T-helper 2 cell treated with Interferon-gamma antibody and Interleukin-4, amounts not matched to agents 5 μg/mL and 100 μg/mL, for 36 hours (primary cell): ENCODE results near the gene FAM117A.

Experiments
- DNase-seq: peaks from one replicate; pipeline ENCODE4 v3.0.0; 2021; ENCODE audit warnings: low spot score
- H3K27ac Mint-ChIP-seq: one replicate; pipeline ENCODE4 v1.8.0; 2021; ENCODE audit warnings: mild to moderate bottlenecking, mixed read lengths
- H3K27me3 Mint-ChIP-seq: one replicate; pipeline ENCODE4 v1.8.0; 2021; ENCODE audit warnings: low read depth, mixed read lengths
- H3K36me3 Mint-ChIP-seq: one replicate; pipeline ENCODE4 v1.8.0; 2021; ENCODE audit warnings: low read depth, mixed read lengths
- H3K4me1 Mint-ChIP-seq: one replicate; pipeline ENCODE4 v1.8.0; 2021; ENCODE audit warnings: low read depth, mixed read lengths
- H3K4me3 Mint-ChIP-seq: one replicate; pipeline ENCODE4 v1.8.0; 2022; ENCODE audit warnings: mild to moderate bottlenecking, moderate library complexity, mixed read lengths
- H3K9me3 Mint-ChIP-seq: one replicate; pipeline ENCODE4 v1.8.0; 2021; ENCODE audit warnings: mixed read lengths

Gene FAM117A

DNA sequence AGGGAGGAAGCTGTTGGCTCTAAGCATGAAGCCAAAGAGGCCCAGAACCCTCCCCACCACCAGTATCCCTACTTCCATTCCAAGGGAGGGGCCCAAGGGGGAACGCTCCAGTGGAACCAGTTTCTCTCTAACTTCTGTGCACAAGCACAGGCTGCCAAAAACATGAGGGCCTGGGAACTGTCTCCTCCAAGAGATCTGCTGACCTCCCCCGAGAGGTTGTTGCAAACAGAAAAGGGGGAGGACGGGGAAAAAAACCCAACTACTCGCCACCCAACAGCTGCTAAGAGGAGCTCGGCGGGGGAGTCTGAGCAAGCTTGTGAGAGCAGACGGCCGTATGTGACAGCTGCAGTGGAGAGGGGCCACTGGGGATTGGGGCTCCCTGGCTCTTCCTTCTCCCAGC lies 40.5 kb downstream of the FAM117A start:
- Mint-ChIP-seq H3K9me3 (peaks cover 4% of the 10 kb centered on the region), H3K27ac (no peak overlapping the region), H3K36me3 (peaks cover 50% of the 10 kb centered on the region), H3K4me3 (no peak overlapping the region), H3K27me3 (no peaks in the 10 kb centered on the region), H3K4me1 (peaks cover 6% of the 10 kb centered on the region)
- no peak for DNase-seq

DNA sequence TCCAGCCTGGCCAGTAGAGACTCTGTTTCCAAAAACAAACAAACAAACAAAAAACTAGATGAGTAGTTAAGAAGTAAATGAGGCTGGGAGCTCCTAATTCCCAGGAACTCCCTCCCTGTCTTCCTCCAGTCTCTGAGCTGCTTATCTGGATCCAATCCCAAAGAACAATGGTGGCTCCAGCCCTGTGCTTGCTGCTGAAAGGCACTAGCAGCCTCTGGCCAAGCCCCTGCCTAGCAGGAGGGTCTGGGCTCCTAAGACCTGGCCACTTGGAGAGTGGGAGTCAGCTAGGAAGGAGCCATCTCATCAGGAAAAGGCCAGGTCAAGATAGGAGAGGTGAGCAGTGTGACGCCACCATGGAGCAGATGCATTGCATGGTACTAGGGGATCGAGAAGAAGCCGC lies 41.9 kb downstream of the FAM117A start:
- no peak overlapping the region for H3K4me3 Mint-ChIP-seq
- H3K9me3 Mint-ChIP-seq = peaks cover 4% of the 10 kb centered on the region
- no peak for DNase-seq
- peaks cover 55% of the 10 kb centered on the region for H3K36me3 Mint-ChIP-seq
- no peak overlapping the region for H3K27ac Mint-ChIP-seq
- peaks cover 4% of the 10 kb centered on the region for H3K4me1 Mint-ChIP-seq
- H3K27me3 Mint-ChIP-seq = no peaks in the 10 kb centered on the region

DNA sequence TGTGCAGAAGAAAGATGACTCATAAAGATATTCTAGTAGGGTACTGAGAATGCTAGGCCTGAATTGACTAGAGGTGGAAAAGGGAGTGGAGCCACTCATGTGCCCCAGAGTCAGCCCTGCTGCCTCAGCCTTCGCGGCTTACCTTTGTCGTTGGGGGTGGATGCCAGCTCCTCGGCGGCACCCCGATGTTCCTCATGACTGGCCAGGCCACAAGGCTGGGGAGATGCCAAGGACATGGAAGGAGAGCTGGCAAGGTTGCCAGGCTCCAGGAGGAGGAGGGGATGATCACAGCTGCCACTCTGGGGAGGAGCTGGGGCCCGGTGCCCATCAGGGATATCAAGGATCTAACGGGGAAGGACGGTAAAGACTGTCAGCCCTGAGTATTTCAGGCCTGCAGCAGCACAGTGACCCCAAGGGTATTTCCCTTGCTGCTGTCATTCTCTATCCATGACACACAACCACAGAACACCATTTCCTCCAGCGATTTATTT lies 46.5 kb downstream of the FAM117A start:
- no peak overlapping the region for H3K4me3 Mint-ChIP-seq

DNA sequence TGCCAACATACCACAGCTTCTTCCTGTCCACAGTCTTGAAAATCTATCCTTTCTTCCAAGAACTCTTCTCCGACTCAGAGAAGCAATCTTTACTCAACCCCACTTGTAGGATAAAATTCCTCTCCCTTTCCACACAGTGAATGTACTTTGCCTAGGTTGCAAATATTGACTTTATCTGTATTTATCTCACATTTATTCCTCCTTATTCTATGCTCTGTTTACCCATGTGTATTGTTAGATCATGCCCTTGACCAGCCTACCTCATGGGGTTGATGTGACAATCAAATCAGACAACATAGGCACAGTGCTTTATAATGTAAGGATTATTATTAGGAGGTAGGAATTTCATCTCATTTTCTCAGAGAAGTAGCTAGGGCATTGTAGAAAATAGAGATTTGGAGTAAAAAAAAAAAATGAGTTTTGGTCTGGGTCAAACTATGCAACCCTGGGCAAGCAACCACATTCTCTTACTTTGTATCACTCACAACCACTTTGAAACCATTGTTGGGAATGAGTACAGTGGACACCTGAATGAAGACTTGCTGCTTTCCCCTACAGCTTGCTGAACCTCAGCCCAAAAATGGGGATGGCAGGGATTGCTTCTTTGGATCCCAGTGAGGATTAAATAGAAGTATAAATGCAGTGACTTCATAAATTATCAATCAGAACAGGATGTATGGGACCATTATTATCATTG lies 47.1 kb downstream of the FAM117A start:
- no peak overlapping the region for H3K4me3 Mint-ChIP-seq
- H3K9me3 Mint-ChIP-seq = no peaks in the 10 kb centered on the region
- H3K36me3 Mint-ChIP-seq = peaks cover 59% of the 10 kb centered on the region
- peaks cover 12% of the 10 kb centered on the region for H3K4me1 Mint-ChIP-seq
- DNase-seq = no peak
- H3K27me3 Mint-ChIP-seq = no peaks in the 10 kb centered on the region
- H3K27ac Mint-ChIP-seq = peak overlapping the region; percentile 21

More for the DNA sequence above, 46.5 kb downstream of the FAM117A start:
- Mint-ChIP-seq H3K9me3 (no peaks in the 10 kb centered on the region), H3K27ac (peak overlapping the region; percentile 17), H3K4me1 (peaks cover 12% of the 10 kb centered on the region), H3K36me3 (peaks cover 59% of the 10 kb centered on the region), H3K27me3 (no peaks in the 10 kb centered on the region)
- no peak for DNase-seq

DNA sequence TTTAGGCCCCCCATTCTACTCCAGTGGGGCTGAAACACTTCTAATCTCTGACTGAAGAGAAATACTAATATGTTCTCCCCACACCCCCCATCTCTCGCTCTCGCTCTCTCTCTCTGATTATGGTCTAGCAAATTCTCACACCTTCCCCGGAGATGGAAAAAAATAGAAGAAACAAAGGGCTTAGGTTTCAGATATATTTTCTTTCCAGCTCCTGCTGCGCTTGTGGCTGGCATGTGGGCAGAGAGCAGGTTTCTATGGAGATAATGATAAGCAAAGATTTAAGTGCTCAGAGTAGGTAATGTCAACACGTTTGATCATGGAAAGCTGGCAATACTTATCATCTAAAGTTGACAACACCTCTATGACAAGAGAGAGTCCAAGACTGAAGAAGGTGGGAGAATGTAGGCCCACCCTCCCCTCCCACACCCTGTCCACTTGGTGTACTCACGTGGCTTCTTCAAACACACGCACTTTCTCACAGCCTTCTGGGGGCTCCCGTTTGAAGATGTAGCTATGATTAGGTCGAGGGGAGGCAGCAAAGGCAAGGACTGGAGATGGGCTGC lies 48.1 kb downstream of the FAM117A start:
- peak; percentile 31 for DNase-seq
- H3K4me1 Mint-ChIP-seq = peaks cover 12% of the 10 kb centered on the region
- no peaks in the 10 kb centered on the region for H3K27me3 Mint-ChIP-seq
- H3K27ac Mint-ChIP-seq = peak overlapping the region; percentile 23
- H3K36me3 Mint-ChIP-seq = peaks cover 59% of the 10 kb centered on the region
- H3K4me3 Mint-ChIP-seq = no peak overlapping the region
- no peaks in the 10 kb centered on the region for H3K9me3 Mint-ChIP-seq

DNA sequence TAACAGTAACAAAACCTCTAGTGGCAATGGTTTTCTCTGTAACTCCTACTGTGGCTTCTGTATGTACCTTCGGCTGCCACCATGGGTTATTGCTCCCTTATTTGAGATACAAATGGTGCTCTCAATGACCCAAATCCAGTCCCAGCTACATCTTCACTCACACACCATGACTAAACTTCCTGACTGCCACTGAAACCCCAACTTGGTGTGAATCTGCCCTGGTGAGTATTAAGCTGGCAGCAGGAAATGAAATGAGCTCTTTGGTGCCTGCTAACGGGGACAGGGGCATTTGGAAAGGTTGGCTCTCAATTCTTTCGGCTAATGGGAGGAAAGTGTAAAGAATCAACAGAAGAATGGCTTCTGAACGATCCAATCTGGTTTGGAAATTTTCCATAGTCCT lies 48.7 kb downstream of the FAM117A start:
- H3K9me3 Mint-ChIP-seq = no peaks in the 10 kb centered on the region
- H3K4me3 Mint-ChIP-seq = no peak overlapping the region
- H3K27ac Mint-ChIP-seq = peak overlapping the region; percentile 52
- no peaks in the 10 kb centered on the region for H3K27me3 Mint-ChIP-seq
- H3K4me1 Mint-ChIP-seq = peaks cover 12% of the 10 kb centered on the region
- H3K36me3 Mint-ChIP-seq = peaks cover 59% of the 10 kb centered on the region
- DNase-seq = no peak

DNA sequence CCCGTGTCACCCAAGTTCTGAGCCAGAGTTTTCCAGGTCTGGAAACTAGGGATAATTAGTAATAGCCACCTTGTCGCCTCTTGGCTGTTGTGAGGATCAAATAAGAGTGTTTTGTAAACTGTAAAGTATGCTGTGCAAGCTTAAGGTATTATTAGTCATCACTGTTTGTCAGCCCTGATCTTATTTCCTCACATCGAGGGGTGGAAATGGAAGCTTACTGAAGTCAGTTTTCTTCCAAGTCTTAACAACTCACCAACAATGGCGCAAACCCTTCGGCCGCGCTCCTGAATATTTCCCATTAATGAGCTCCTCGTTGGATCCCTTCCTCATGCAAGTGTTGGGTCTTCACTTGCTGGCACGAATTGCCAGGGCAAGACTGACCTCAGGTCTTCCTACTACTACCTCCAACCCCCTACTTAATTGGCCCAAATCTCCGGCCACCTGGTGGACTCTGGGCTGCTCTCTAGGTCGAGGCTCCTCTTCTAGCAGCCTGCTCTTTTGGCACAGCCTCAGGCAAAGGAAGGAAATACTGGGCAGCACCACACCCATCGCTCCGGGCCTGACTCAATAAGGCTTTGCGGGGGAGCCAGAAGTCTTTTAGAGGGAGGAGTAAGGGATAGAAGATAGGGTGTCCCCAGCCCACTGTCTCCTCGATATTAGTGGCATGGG lies 55.3 kb downstream of the FAM117A start:
- Mint-ChIP-seq H3K4me3 (peak overlapping the region; percentile 95), H3K36me3 (peaks cover 30% of the 10 kb centered on the region), H3K27ac (peak overlapping the region; percentile 98), H3K9me3 (no peaks in the 10 kb centered on the region), H3K4me1 (peaks cover 28% of the 10 kb centered on the region), H3K27me3 (peaks cover 2% of the 10 kb centered on the region)
- DNase-seq = no peak

DNA sequence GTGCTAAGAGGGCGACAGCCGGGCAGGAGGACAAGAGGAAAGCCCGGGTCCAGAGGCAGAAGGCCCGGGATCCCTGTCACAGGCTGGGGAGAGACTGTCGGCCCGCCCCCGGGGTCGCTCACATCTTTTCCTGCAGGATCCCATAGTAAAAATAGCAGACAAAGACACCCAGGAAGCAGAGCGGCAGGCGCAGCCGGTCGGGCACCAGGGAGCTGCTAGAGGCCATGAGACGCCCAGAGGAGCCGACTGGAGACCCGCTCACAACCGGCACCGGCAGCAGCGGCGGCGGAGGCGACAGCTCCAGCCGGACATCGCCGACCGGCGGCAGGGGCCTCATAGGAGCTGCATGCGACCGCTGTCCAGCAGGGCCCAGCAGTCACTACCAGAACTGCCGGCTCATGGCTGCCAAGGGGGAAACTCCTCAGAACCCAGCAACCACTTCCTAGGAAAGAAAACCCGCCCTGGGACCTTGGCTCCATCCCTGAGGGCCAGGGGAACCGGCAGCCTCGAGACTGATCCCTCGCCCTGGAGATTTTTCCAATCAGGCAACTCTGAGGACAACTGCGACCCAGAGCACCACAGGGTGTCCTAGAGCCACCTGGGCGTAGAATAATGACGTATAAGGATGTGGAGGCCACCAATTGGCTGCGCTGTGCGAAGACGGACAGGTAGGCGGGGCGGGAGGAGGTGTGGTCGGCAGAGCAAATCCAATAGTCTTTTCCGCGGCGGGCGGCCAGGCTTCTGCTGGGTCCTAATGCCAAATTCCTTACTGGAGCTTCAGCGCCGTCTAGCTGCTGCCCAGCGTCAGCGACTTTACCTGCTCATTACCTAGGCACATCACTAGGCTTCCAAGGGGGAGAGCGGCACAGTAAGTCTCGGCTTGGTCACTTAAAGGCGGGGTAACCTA lies 56.1 kb downstream of the FAM117A start, which contains the start of gene SLC35B1:
Gene SLC35B1, minus strand, starts transcription at position 357 of the 907 bp plus-strand sequence. Its CDS starts 131 bp downstream, at position 226.
- Mint-ChIP-seq H3K27me3 (peaks cover 2% of the 10 kb centered on the region), H3K4me3 (peak within 1 kb of the TSS; percentile 95), H3K9me3 (no peaks in the 10 kb centered on the region), H3K36me3 (peaks cover 35% of the 10 kb centered on the region), H3K27ac (peak within 1 kb of the TSS; percentile 98), H3K4me1 (peaks cover 28% of the 10 kb centered on the region)
- DNase-seq = peak; percentile 98

DNA sequence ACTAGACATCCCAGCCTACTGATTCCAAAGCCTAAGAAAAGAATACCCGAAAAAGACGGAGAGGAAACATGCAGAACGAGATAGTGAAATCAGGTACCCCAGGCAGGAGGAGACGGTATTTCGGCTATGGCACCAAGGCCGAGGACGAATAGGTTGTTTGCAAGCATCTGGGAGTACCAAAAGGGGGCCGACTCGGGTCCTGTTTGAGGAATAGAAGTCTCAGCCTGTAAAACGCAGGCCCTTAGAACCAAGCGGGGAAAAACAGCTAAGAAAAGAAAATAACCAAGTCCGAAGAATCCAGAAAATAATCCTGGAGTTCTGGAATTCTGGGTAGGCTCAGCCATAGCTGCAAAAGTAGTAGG lies 56.7 kb downstream of the FAM117A start:
- Mint-ChIP-seq H3K27me3 (peaks cover 2% of the 10 kb centered on the region), H3K36me3 (peaks cover 34% of the 10 kb centered on the region), H3K4me1 (peaks cover 28% of the 10 kb centered on the region), H3K27ac (peak overlapping the region; percentile 98), H3K4me3 (peak overlapping the region; percentile 95), H3K9me3 (no peaks in the 10 kb centered on the region)
- DNase-seq = no peak

DNA sequence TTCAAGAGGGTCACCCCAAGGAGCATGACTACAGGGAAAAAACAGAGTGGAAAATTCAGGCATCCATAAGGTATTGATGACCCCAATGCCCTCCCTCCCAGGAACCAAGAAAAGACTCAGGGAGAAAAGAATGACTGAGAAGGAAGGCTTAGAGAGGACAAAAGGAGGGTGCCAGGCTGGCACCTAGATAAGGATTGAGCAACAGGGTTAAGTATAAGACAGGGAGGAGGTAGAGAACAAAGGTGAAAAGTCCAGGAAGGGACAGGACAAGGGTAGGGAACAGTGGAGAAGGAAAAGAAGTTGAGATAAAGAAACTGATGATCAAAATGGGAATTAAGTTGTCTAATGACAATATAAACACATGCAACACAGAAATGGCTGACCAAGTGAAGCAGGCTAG lies 58.7 kb downstream of the FAM117A start:
- no peak for DNase-seq
- H3K4me1 Mint-ChIP-seq = peaks cover 28% of the 10 kb centered on the region
- H3K4me3 Mint-ChIP-seq = peak overlapping the region; percentile 55

DNA sequence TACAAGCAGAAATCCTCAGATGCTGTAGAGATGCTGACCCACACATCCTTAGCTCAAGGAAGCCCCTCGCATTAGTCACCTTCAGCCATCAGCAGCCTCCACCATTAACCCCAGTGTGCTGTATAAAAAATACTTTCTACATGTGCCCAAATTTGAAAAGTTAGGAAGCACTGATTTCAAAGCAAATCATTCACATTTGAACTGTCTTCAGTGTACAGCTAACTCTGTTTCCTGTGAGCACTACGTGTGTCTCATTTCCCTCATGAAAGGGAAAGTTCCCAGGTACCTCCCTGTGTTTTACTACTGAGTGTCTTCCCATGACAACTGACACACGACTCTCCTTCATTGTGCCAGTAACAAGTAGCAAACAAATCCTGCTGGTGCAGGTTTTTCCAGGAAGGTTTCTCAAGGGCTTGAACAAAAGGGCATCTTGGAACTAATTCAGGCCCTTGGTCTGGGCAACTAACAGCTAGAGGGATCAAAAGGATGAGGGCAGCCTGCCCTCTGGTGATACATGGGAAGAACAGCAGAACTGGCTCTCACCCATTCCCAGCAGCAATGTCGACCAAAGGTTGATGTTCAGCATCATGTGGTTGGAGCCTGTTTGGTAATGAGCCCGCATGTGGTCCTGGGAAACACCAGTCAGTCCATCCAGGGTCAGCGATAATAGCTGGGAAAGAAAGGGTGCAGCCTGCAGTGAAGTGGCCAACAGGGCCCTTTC lies 60.2 kb downstream of the FAM117A start:
- H3K27ac Mint-ChIP-seq = no peak overlapping the region
- H3K4me1 Mint-ChIP-seq = peaks cover 23% of the 10 kb centered on the region
- no peak overlapping the region for H3K4me3 Mint-ChIP-seq
- no peaks in the 10 kb centered on the region for H3K9me3 Mint-ChIP-seq
- peaks cover 46% of the 10 kb centered on the region for H3K36me3 Mint-ChIP-seq
- DNase-seq = no peak
- H3K27me3 Mint-ChIP-seq = peaks cover 2% of the 10 kb centered on the region

More for the DNA sequence above, 58.7 kb downstream of the FAM117A start:
- Mint-ChIP-seq H3K9me3 (no peaks in the 10 kb centered on the region), H3K27me3 (peaks cover 2% of the 10 kb centered on the region), H3K27ac (peak overlapping the region; percentile 68), H3K36me3 (peaks cover 40% of the 10 kb centered on the region)

DNA sequence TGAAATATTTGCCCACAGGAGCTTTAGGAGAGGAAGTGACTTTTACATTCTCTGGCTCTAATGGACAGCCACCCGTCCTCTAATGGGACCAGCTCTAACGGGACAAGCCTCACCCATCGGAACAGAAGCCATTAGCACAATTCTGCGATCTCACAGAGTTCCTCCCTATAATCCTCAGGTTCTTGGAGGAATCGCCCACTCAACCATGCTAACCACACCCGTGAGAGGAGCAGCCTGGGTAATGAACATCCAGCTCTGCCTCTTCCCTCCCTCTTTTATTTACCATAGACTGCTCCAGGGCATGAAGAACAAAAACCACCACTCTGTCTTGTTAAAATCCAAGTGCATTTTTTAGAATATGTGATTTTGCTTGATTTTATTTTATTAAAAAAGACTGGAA lies 63.0 kb downstream of the FAM117A start:
- Mint-ChIP-seq H3K4me3 (no peak overlapping the region), H3K36me3 (peaks cover 42% of the 10 kb centered on the region), H3K9me3 (no peaks in the 10 kb centered on the region), H3K27ac (no peak overlapping the region), H3K27me3 (no peaks in the 10 kb centered on the region), H3K4me1 (peaks cover 17% of the 10 kb centered on the region)
- no peak for DNase-seq

DNA sequence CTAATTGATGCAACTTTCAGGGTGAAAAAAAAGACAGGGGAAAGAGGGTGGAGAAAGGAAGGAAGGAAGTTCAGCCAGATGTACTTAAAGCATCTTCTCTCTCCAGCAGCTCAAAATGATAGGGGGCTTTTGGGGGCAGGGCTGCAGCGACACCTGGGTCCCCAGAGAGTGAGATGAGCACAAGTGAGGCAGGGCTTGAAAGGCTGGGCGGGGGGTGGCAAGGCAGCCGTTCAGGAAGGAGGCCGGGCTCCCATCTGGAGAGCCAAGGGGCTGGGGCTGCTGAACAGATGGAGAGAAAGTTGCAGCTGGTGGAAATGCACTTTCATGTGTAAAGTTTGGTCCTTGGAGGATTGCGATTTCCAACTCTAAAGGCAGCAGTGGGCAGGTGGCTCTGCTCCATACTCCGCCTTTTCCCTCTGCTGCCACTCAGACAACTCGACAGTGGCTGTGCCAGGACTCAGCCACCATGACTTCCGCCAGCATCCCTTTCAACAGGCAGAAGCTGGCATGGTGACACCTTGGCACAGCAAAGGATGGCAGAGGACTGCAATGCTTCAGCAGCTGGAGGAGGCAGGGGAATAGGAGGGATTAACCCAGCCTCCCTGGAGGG lies 63.9 kb downstream of the FAM117A start:
- Mint-ChIP-seq H3K4me3 (no peak overlapping the region), H3K36me3 (peaks cover 33% of the 10 kb centered on the region), H3K27ac (no peak overlapping the region), H3K4me1 (peaks cover 20% of the 10 kb centered on the region), H3K9me3 (no peaks in the 10 kb centered on the region), H3K27me3 (no peaks in the 10 kb centered on the region)
- no peak for DNase-seq
